Neural crest cell (in vitro differentiated cells): ENCODE measurements around the gene ECI1. TPM values are rescaled to one million over a fixed set of nuclear protein-coding genes. Genes with fewer than 3 reads are reported as not detected.

ENCODE experiments used
- DNase-seq: peaks from one replicate; pipeline ENCODE4 v3.0.0; 2021; ENCODE audit warnings: low read depth, mixed read lengths, low spot score
- H3K27ac Mint-ChIP-seq: one replicate; pipeline ENCODE4 v1.8.0; 2021; ENCODE audit warnings: mild to moderate bottlenecking, mixed read lengths; ENCODE audit not compliant: unreplicated experiment
- H3K27me3 Mint-ChIP-seq: 2 replicates; pipeline ENCODE4 v1.8.0; 2021; ENCODE audit warnings: low read depth, mild to moderate bottlenecking, mixed read lengths
- H3K36me3 Mint-ChIP-seq: 2 replicates; pipeline ENCODE4 v1.8.0; 2021; ENCODE audit warnings: low read depth, mild to moderate bottlenecking, mixed read lengths
- H3K4me1 Mint-ChIP-seq: 2 replicates; pipeline ENCODE4 v1.8.0; 2021; ENCODE audit warnings: mixed read lengths
- H3K4me3 Mint-ChIP-seq: one replicate; pipeline ENCODE4 v1.8.0; 2021; ENCODE audit warnings: mild to moderate bottlenecking, mixed read lengths
- H3K9me3 Mint-ChIP-seq: 2 replicates; pipeline ENCODE4 v1.8.0; 2021; ENCODE audit warnings: mixed read lengths
- total RNA-seq: library from RNA; stranded (reverse); gene quantifications from 2 replicates; pipeline ENCODE4 v1.2.1, GENCODE V29; 2021
- TF ChIP-seq, protein P1 (sequence below): fragments of 200-600 bp; sonication (generic); conservative IDR thresholded peaks from 2 replicates; pipeline ENCODE4 v1.5.0; 2021; ENCODE audit warnings: antibody characterized with exemption, mild to moderate bottlenecking

Gene ECI1
- total RNA-seq, 1 donor from 2014 or later: 79.2 TPM

DNA sequence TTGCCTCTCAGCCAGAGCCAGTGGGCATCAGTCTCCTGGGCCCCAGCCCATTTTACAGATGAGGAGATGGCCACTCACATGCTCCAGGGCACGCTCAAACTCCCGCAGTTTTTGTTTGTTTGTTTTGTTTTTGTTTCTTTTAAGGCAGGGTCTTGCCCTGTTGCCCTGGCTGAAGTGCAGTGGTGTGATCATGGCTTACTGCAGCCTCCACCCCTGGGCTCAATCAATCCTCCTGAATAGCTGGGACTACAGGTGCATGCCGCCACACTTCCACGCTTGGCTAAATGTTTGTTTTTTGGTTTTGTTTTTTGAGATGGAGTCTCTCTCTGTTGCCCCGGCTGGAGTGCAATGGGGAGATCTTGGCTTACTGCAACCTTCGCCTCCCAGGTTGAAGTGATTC, 24.5 kb downstream of the ECI1 start:
- no peak for DNase-seq
- Mint-ChIP-seq H3K36me3 (no peaks in the 10 kb centered on the region), H3K27ac (no peak overlapping the region), H3K9me3 (no peaks in the 10 kb centered on the region), H3K27me3 (no peaks in the 10 kb centered on the region), H3K4me1 (peaks cover 15% of the 10 kb centered on the region), H3K4me3 (peak overlapping the region; percentile 81)
- TF ChIP-seq, protein P1, sequence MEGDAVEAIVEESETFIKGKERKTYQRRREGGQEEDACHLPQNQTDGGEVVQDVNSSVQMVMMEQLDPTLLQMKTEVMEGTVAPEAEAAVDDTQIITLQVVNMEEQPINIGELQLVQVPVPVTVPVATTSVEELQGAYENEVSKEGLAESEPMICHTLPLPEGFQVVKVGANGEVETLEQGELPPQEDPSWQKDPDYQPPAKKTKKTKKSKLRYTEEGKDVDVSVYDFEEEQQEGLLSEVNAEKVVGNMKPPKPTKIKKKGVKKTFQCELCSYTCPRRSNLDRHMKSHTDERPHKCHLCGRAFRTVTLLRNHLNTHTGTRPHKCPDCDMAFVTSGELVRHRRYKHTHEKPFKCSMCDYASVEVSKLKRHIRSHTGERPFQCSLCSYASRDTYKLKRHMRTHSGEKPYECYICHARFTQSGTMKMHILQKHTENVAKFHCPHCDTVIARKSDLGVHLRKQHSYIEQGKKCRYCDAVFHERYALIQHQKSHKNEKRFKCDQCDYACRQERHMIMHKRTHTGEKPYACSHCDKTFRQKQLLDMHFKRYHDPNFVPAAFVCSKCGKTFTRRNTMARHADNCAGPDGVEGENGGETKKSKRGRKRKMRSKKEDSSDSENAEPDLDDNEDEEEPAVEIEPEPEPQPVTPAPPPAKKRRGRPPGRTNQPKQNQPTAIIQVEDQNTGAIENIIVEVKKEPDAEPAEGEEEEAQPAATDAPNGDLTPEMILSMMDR: no peak

DNA sequence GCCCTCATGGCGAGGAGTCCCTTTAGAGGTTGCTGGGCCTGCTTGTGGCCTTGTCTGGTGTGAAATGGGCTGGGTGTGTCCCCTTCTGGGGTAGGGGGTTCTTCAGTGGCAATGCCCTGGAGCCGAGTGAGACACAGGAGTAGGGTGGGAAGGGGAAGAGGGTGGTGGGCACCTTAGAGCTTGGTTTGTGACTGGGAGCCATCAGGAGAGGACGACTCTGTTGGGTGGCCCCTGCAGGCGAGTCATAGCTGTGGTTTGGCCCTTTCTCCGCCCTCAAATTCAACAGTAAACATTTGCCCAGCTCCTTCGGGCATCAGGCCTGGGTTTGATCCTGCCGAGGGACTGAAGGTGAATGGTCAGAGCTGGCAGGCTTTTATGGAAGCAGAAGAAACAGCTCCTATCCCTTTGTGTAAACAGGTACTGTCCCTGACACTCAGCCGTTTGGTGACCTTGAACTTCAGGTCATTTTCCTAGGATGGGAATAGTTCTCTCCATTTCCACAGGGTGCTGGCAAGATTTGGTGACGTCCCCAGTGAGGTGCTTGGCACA, 25.1 kb downstream of the ECI1 start:
- H3K9me3 Mint-ChIP-seq: no peaks in the 10 kb centered on the region
- H3K4me3 Mint-ChIP-seq: peak overlapping the region; percentile 81
- H3K4me1 Mint-ChIP-seq: peaks cover 15% of the 10 kb centered on the region
- no peak overlapping the region for H3K27ac Mint-ChIP-seq
- TF ChIP-seq, protein P1: no peak
- no peaks in the 10 kb centered on the region for H3K36me3 Mint-ChIP-seq
- no peaks in the 10 kb centered on the region for H3K27me3 Mint-ChIP-seq
- DNase-seq: no peak

DNA sequence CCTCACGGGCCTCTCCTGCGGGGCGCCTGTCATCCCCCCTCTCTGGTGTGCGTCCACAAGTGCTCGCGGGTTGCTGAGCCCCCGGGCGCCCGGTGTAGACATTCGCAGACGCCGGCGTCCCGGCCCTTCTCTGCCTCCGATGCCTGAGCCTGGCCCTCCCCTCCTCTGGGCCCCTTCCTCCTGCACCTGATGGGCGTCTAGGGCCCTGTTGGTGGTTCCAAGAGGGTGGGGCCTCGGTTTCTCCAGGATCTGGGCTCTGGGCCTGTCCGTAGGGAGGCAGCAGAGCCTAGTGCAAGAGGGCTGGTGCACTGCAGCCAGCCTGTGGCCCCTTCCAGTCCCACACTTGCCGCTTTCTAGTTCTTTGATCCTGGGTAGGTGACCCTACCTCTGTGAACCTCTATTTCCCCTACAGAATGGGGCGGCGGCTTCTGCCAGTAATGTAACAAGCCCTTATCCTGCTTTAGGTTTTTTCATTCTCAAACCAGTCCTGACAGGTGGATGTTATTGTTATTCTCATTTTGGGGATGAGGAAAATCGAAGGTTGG, 27.4 kb downstream of the ECI1 start:
- Mint-ChIP-seq H3K27ac (peak overlapping the region; percentile 35), H3K4me3 (peak overlapping the region; percentile 90), H3K9me3 (no peaks in the 10 kb centered on the region), H3K4me1 (peaks cover 15% of the 10 kb centered on the region), H3K27me3 (no peaks in the 10 kb centered on the region), H3K36me3 (no peaks in the 10 kb centered on the region)
- TF ChIP-seq, protein P1: no peak
- DNase-seq: no peak

DNA sequence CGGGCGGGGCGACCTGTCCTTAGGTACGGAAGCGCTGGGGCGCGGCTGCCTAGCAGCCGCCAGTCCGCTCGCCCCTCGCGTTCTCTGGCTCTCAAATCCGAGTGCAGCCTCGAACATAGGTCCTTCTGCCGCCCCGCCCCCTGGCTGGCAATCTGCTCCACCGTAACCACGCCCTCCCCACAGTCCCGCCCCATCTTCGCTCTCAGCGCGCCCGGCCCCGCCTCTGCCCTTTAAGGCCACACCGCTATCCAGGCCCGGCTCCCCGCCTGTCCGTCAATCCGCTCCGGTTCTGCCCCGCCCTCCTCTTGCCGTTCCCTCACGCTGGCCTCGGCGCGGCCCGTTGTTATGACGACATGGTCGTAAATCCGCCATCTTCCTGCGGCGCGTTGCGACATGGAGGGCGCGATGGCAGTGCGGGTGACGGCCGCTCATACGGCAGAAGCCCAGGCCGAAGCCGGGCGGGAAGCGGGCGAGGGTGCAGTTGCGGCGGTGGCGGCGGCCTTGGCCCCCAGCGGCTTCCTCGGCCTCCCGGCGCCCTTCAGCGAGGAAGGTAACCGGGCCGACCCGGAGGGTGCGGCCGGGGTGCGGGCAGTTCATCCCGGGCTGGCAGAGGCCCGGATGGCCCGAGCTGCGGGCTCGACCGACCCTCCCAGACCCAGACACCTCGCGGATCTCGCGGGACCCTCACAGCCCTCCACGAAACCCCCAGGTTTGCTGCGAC, 28.0 kb downstream of the ECI1 start, which contains the start of gene E4F1:
Gene E4F1, plus strand, starts transcription at position 371 of the 721 bp plus-strand sequence. Its CDS starts 23 bp downstream, at position 394.
- Mint-ChIP-seq H3K4me1 (peaks cover 15% of the 10 kb centered on the region), H3K9me3 (no peaks in the 10 kb centered on the region), H3K4me3 (peak within 1 kb of the TSS; percentile 90), H3K27me3 (no peaks in the 10 kb centered on the region), H3K27ac (peak within 1 kb of the TSS; percentile 35), H3K36me3 (no peaks in the 10 kb centered on the region)
- DNase-seq: peak; percentile 99
- TF ChIP-seq, protein P1: no peak

DNA sequence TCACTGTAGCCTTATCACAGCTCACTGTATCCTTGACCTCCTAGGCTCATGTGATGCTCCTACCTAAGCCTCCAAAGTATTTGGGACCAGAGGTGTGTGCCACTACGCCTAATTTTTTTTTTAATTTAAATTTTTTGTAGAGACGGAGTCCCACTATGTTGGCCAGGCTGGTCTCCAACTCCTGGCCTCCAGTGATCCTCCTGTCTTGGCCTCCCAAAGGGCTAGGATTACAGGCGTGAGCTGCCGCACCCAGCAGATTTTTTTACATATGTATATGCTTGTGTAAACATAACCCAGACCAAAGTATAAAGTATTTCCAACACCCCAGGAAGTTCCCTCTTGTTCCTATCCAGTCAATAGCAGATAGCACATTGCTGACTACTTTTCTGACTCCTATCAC, 35.1 kb downstream of the ECI1 start:
- H3K27ac Mint-ChIP-seq: peak overlapping the region; percentile 62
- TF ChIP-seq, protein P1: no peak
- H3K4me1 Mint-ChIP-seq: peaks cover 27% of the 10 kb centered on the region
- peaks cover 8% of the 10 kb centered on the region for H3K27me3 Mint-ChIP-seq
- no peak for DNase-seq
- H3K4me3 Mint-ChIP-seq: peak overlapping the region; percentile 91
- H3K36me3 Mint-ChIP-seq: peaks cover 4% of the 10 kb centered on the region
- no peaks in the 10 kb centered on the region for H3K9me3 Mint-ChIP-seq
